ENCODE results near the gene KIF1A. TPM values are rescaled to one million over a fixed set of nuclear protein-coding genes. Genes with fewer than 3 reads are reported as not detected.

Gene KIF1A
- total and polyA plus RNA-seq, 2 of the 8 experiments (the other 6 are each of a cell fraction or from before 2014, with no cell fraction given) = 61.3 to 281 TPM

DNA sequence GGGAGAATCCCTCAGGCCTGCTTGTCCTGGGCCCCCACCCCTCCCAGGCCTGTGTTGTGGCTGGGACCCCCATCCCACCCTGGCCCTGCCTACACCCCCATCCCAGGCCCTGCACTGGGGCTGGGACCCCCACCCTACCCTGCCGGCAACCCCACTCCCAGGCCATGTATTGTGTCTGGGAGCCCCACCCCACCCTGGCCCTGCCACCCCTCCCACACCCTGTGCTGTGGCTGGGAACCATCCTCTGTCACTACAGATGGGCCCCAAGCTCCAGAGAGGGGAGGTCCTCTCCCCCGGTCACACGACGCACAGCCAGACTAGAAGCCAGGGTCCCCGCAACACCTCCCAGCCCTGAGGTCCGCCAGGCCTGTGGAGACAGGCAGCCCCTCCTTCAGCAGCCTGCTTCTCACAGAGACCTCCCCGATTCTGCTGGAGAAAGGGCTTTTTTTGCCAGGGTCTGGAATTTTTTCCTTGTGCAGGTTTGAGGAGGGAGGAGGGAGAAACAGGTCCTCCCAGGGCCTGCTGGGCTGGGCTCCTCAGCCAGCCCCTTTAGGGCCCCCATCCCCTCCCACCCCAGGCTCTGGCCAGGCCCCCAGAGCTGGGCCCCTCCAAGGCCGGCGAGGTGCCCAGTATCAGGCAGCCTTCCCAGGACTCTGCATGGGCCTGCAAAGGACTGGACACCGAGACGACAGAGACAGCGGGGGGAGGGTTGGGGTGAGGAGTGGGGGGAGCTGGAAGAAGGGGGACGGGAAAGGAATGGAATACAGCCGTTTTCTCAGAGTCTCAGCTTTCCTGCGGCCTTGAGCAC is 28.0 kb downstream of the KIF1A start:
- no peak overlapping the region for H3K14ac ChIP-seq (ENCODE audit: insufficient read length)
- H3K18ac ChIP-seq (ENCODE audit: extremely low read depth, low read length) = no peak overlapping the region; the same call in 1 of the 2 replicates
- no peak overlapping the region for H2BK20ac ChIP-seq (ENCODE audit: low read length)
- POLR2A ChIA-PET (ENCODE audit: partially characterized antibody) = interaction anchor here (0.6 to 18.0 kb wide), 6 partner anchors 11 to 62 kb away, joined by 3 to 291 read pairs (median 4); no protein-coding TSS in a partner anchor
- no peaks in the 10 kb centered on the region for H3K9me3 ChIP-seq (ENCODE audit: insufficient read depth in 2 of 2, low read depth in 1 of 2, low read length in 1 of 2)
- no peak overlapping the region for H4K8ac ChIP-seq (ENCODE audit: extremely low read depth, insufficient read depth, low read length)
- H3K27ac ChIP-seq (ENCODE audit: low read depth, low read length) = no peak overlapping the region
- no peak overlapping the region for H3K4me3 ChIP-seq (ENCODE audit: extremely low read depth in 1 of 4, insufficient read depth in 2 of 4, low read depth in 3 of 4, low read length in 4 of 4)
- no peaks in the 10 kb centered on the region for H3K23me2 ChIP-seq (ENCODE audit: low read depth, low read length)
- no peak overlapping the region for H2BK12ac ChIP-seq (ENCODE audit: low read depth, low read length)
- H3K4me2 ChIP-seq (ENCODE audit: insufficient read depth in 1 of 2, low read depth in 2 of 2, low read length in 2 of 2) = no peak overlapping the region
- H4K5ac ChIP-seq (ENCODE audit: insufficient read length, low read depth, low read length) = no peak overlapping the region
- DNase-seq (ENCODE audit: low read depth in 1 of 2, low spot score in 2 of 2) (no peak), FAIRE-seq (no peak)
- peaks cover 0 to 64% of the 10 kb centered on the region in 2 experiments; a peak in 2 of 4 replicates for H3K79me2 ChIP-seq (ENCODE audit: control insufficient read depth in 1 of 2, insufficient read depth in 2 of 2, low read length in 2 of 2)
- CTCF ChIA-PET (ENCODE audit: partially characterized antibody) = interaction anchor here (0.7 kb wide), 2 partner anchors 31 to 577 kb away, joined by 3 read pairs; no protein-coding TSS in a partner anchor
- no peak overlapping the region for H3K23ac ChIP-seq (ENCODE audit: insufficient read length)
- no peak overlapping the region for H2BK15ac ChIP-seq (ENCODE audit: low read length)
- no peak overlapping the region for H2BK120ac ChIP-seq (replicated peaks; ENCODE audit: low read depth, low read length)
- H3K79me1 ChIP-seq (ENCODE audit: low read depth, low read length) = peaks cover 33% of the 10 kb centered on the region
- H2BK5ac ChIP-seq (ENCODE audit: low read depth, low read length) = no peak overlapping the region
- no peak overlapping the region for H4K91ac ChIP-seq (replicated peaks; ENCODE audit: insufficient read length, low read length)
- WGBS, 2 experiments (ENCODE audit: extremely low coverage in 1 of 2, insufficient coverage in 1 of 2, insufficient read length in 1 of 2, insufficient replicate concordance in 2 of 2, low coverage in 1 of 2, low lambda C conversion rate in 2 of 2, missing lambda C conversion rate in 1 of 2) = 82% methylated on average over 13 of the region's 15 CpGs; no CpG with 5 or more reads in 1 of the 2 experiments
- no peaks in the 10 kb centered on the region for H3K27me3 ChIP-seq (replicated peaks in 1 of 4; ENCODE audit: control insufficient read depth in 3 of 4, extremely low read depth in 1 of 4, insufficient read depth in 3 of 4, low read length in 3 of 4)
- no peak overlapping the region for H3K56ac ChIP-seq (replicated peaks; ENCODE audit: insufficient read length, low read depth, low read length)
- H4K20me1 ChIP-seq (replicated peaks in 1 of 2; ENCODE audit: control insufficient read depth in 1 of 2, insufficient read depth in 2 of 2, low read length in 2 of 2) = peaks cover 41 to 50% of the 10 kb centered on the region in 2 experiments
- H3K36me3 ChIP-seq (ENCODE audit: control insufficient read depth in 2 of 4, insufficient read depth in 4 of 4, low read length in 3 of 4) = peaks cover 23 to 58% (median 40%) of the 10 kb centered on the region in 4 experiments; a peak in 7 of 8 replicates
- no peak overlapping the region for H3K9ac ChIP-seq (replicated peaks in 1 of 4; ENCODE audit: extremely low read depth in 1 of 4, low read depth in 3 of 4, low read length in 3 of 4)
- H2AFZ ChIP-seq (ENCODE audit: low read length) = no peak overlapping the region
- peaks cover 0 to 11% (median 8%) of the 10 kb centered on the region in 4 experiments; a peak in 5 of 7 replicates for H3K4me1 ChIP-seq (replicated peaks in 1 of 4; ENCODE audit: control insufficient read depth in 3 of 4, insufficient read depth in 4 of 4, low read length in 3 of 4)
- no peak overlapping the region for H3K4ac ChIP-seq (replicated peaks; ENCODE audit: insufficient read length, low read depth, low read length)
- no peak overlapping the region for H2AK5ac ChIP-seq (ENCODE audit: low read depth, low read length)
- TF ChIP-seq SAP30 (IDR thresholded peaks at IDR 0.05; ENCODE audit: insufficient read depth, insufficient replicate concordance, low read length) = no peak
